Subcutaneous adipose tissue (tissue), 4 donors: Measurements from ENCODE around the gene TK2. TPM values are rescaled to one million over a fixed set of nuclear protein-coding genes. Genes with fewer than 3 reads are reported as not detected.

Experiments
- total RNA-seq, 4 donors: library from RNA; depleted of rRNA; stranded (reverse); fragments of >200 nt; gene quantifications; one replicate each; pipeline ENCODE4 v1.1.0, GENCODE V29; 2016
- TF ChIP-seq, protein P1 (sequence below): fragments of 450-650 bp; IDR thresholded peaks from one replicate; pipeline ENCODE4 v1.5.1; 2016; ENCODE audit warnings: low read depth, mild to moderate bottlenecking, control low read depth, antibody characterized with exemption, moderate library complexity

The TK2 gene
- total RNA-seq, 4 donors from 2014 or later: 63.6 to 118 (median 92.4) TPM

DNA sequence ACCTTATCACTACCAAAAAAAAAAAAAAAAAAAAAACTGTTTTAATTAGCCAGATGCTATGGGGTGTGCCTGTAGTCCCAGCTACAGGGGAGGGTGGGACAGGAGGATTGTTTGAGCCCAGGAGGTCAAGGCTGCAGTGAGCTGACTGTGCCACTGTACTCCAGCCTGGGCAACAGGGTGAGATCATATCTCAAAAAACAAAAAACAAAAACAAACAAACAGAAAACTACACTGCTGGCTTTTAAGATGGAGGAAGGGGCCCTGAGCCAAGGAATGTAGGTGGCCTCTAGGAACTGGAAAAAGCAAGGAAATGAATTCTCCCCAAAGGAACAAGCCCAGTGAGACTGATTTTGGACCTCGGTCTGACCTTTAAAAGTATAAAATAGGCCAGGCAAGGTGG is 61.4 kb downstream of the TK2 start:
- TF ChIP-seq, protein P1, sequence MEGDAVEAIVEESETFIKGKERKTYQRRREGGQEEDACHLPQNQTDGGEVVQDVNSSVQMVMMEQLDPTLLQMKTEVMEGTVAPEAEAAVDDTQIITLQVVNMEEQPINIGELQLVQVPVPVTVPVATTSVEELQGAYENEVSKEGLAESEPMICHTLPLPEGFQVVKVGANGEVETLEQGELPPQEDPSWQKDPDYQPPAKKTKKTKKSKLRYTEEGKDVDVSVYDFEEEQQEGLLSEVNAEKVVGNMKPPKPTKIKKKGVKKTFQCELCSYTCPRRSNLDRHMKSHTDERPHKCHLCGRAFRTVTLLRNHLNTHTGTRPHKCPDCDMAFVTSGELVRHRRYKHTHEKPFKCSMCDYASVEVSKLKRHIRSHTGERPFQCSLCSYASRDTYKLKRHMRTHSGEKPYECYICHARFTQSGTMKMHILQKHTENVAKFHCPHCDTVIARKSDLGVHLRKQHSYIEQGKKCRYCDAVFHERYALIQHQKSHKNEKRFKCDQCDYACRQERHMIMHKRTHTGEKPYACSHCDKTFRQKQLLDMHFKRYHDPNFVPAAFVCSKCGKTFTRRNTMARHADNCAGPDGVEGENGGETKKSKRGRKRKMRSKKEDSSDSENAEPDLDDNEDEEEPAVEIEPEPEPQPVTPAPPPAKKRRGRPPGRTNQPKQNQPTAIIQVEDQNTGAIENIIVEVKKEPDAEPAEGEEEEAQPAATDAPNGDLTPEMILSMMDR: no peak

DNA sequence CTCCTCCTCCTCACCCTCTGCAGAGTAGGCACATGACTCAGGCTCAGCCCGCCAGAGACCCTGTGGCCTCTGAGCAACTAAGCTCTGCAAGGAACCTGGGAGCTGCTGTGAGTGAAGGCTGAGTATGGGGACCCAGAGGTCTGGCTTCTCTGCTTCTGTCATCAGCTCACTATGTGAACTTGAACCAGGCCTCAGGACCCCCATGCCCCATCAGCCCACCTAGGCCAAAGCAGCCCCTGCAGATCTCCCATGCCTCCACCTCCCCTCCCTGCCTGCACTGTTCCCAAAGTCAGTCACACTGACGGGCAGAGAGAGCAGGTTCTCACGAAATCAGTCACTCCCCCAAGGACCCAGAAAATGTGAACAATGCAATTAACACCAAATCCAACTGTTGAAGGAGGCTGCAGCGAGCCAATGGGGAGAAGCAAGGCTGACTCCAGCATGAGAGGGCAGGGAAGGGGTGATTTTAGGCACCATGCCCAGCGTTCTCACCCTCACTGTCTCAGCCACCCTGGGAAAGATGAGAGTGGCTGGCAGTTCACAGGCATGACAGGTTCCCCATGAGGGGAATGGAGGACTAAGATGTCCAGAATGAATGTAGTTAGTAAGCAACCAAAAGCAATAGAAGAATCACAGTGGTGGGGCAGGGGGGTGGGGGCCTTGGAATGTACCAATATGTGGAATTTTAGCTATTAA is 62.2 kb downstream of the TK2 start:
- TF ChIP-seq, protein P1: no peak

DNA sequence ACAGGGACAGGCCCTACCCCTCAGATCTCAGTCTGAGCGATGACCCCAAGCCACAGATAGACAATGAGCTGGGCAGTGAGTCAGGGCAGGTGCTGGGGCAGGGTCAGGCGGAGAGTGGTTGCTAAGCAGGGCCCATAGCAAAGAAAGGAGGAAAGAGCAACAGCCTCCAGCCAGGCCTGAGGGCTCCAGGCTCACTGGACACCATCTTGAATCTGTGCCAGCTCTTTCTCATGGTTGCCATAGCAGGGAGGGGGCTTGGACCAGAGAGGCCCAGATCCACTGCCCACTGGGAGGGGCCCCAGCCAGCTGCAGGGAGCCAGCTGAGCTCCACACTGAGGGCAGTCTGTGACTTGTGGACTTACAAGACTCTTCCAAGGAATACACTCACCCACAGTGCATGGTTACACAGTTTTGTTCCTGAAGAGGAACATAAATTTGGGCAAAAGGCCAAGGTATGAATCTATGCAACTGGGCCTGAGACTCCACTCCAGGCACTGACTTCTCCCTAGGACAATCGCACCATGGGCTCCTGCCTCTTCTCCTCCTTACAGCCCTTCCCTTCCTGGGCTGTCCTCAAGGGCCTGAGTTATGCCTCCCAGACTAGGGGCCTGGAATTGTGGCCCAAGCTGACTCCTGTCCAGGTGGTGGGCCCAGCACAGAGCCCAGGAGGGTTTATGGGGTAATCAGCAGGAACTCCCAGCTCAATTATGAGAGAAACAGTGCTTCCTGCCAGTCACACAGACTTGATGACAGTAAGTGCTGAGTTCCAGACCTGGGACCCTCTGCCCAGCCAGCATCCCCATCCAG is 62.9 kb downstream of the TK2 start:
- TF ChIP-seq, protein P1: no peak

DNA sequence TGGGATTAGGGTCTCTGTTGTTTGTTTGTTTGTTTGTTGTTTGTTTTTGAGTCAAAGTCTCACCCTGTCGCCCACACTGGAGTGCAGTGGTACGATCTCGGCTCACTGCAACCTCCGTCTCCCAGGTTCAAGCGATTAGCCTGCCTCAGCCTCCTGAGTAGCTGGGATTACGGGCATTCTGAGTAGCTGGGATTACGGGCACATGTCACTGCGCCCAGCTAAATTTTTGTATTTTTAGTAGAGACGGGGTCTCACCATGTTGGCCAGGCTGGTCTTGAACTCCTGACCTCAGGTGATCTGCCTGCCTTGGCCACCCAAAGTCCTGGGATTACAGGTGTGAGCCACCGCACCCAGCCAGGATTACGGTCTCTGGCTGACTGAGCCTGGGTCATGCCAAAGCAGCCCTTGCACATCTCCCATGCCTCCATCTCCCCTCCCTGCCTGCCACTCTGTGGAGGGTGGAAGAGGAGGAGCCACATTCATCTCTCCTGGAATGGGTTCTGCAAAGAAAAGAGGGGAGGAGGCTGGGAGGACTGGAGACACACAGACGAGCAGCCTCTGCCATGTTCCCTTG is 63.6 kb downstream of the TK2 start:
- TF ChIP-seq, protein P1: no peak

DNA sequence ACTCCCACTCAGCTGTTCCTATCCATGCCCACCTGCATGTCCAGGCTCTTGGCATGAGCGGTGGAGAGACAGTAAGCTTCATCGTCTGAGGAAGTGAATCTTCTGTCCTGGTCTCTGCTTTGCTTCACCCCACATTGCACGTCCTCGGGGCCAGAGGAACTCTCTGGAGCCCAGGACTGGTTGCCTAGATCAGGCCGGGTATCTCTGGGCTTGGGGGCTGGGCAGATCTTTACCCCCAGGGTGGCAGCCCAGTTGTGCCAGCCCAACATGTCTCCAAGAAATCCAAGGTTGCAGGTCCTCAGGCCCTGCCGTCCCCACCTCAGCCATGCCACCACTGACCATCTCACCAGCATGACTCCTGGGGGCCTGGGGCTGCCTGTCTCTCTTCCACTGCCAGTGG is 64.5 kb downstream of the TK2 start:
- TF ChIP-seq, protein P1: no peak

DNA sequence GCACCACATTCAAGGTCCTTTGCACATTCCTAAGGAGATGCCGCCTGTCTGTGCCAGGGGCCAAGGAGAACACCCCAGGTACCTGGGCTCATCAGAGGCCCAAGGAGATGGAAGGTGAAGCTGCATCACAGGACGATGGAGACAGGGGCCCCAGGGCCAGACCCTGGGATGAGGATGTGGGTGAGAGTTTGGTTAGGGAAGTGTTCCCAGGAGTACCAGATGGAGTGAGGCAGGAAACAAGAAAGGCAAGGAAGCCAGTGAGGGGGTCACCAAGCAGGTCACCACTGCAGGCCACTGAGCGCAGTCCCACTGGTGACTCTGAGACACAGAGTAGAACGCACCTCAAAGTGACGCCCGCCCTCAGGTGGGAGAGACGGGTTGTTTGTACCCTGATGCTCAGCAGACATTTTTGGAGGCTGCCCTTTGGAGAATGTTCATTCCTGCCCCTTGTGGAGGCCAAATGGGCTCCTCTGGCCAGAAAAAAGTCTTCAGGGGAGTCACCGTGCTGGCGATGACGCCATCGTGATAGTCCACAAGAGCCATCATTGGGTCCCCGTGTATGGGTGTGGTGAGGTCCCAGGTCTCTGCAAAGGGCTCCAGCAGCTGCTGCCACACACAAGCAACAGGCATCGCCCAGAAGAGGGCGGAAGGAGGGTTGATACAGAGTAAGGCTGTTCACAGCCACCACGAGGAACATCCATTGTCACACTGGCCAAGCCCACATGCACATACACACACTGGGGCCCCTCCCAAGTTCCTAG is 65.3 kb downstream of the TK2 start:
- TF ChIP-seq, protein P1: no peak
